PC-9 (cell line): ENCODE measurements around the gene FOXK1.

Experiments used
- EZH2 ChIP-seq: fragments of 200-600 bp; sonication (generic); IDR thresholded peaks from 2 replicates; pipeline ENCODE4 v1.8.0; 2017; ENCODE audit warnings: antibody characterized with exemption, low read depth
- TF ChIP-seq, protein P1 (sequence below): fragments of 200-600 bp; sonication (generic); conservative IDR thresholded peaks from 2 replicates; pipeline ENCODE4 v1.6.1; 2017; ENCODE audit warnings: mixed run types, antibody characterized with exemption, mild to moderate bottlenecking, moderate library complexity

GRCh38 chr7:4817178-4817901, 135.2 kb downstream of the FOXK1 start:
- TF ChIP-seq, protein P1, sequence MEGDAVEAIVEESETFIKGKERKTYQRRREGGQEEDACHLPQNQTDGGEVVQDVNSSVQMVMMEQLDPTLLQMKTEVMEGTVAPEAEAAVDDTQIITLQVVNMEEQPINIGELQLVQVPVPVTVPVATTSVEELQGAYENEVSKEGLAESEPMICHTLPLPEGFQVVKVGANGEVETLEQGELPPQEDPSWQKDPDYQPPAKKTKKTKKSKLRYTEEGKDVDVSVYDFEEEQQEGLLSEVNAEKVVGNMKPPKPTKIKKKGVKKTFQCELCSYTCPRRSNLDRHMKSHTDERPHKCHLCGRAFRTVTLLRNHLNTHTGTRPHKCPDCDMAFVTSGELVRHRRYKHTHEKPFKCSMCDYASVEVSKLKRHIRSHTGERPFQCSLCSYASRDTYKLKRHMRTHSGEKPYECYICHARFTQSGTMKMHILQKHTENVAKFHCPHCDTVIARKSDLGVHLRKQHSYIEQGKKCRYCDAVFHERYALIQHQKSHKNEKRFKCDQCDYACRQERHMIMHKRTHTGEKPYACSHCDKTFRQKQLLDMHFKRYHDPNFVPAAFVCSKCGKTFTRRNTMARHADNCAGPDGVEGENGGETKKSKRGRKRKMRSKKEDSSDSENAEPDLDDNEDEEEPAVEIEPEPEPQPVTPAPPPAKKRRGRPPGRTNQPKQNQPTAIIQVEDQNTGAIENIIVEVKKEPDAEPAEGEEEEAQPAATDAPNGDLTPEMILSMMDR, result no peak
- no peak for TF ChIP-seq EZH2
